GM12892 (cell line): Measurements from ENCODE around the gene SVIL.

ENCODE experiments used
- POLR2A ChIP-seq: IDR thresholded peaks from 2 replicates; pipeline ENCODE4 v1.6.1; 2011; ENCODE audit warnings: low read depth, low read length, control low read depth
- TAF1 ChIP-seq: IDR thresholded peaks from 2 replicates; pipeline ENCODE4 v1.6.1; 2011; ENCODE audit warnings: low read depth, mild to moderate bottlenecking, control low read depth, low read length, borderline replicate concordance

- TF ChIP-seq POLR2A: no peak
- TF ChIP-seq TAF1: no peak
Measured at GRCh38 chr10:29495366-29495765, 139.4 kb downstream of the SVIL start.
